SU-DHL-6 (cell line): ENCODE measurements around the gene EDEM3.
A peak's percentile ranks its signal among the peaks of the same experiment; 100 is the strongest.

Experiments used
- H2AFZ ChIP-seq: fragments of 200-600 bp; sonication (generic); 2 replicates; pipeline ENCODE4 v1.6.1; 2014; ENCODE audit warnings: low read depth, mild to moderate bottlenecking, moderate library complexity, mixed read lengths, antibody characterized with exemption, low read length; ENCODE audit not compliant: severe bottlenecking
- H3F3A ChIP-seq: fragments of 200-600 bp; shearing (Covaris generic); 2 replicates; pipeline ENCODE4 v1.6.0; 2016; ENCODE audit warnings: antibody characterized with exemption, mild to moderate bottlenecking; ENCODE audit not compliant: insufficient read depth
- H3K27ac ChIP-seq: fragments of 200-600 bp; sonication (generic); 2 replicates; pipeline ENCODE4 v1.5.1; 2016; ENCODE audit warnings: low read depth, mild to moderate bottlenecking, low read length, moderate library complexity, mixed read lengths
- H3K27me3 ChIP-seq: fragments of 200-600 bp; sonication (generic), shearing (Covaris generic); 2 replicates; pipeline ENCODE4 v1.6.0; 2014; ENCODE audit warnings: mild to moderate bottlenecking, low read length
- H3K36me3 ChIP-seq: fragments of 200-600 bp; sonication (generic); 2 replicates; pipeline ENCODE4 v1.6.1; 2014; ENCODE audit warnings: mild to moderate bottlenecking, low read length, mixed read lengths
- H3K4me2 ChIP-seq: fragments of 300-600, 200-600 bp; shearing (Covaris generic), sonication (generic); 2 replicates; pipeline ENCODE4 v1.6.0; 2014; ENCODE audit warnings: low read length, low read depth, mild to moderate bottlenecking; ENCODE audit not compliant: poor library complexity, severe bottlenecking
- H3K4me3 ChIP-seq: fragments of 200-600 bp; sonication (generic); 2 replicates; pipeline ENCODE4 v1.5.1; 2014; ENCODE audit warnings: antibody characterized with exemption, low read length, mild to moderate bottlenecking, mixed read lengths; ENCODE audit not compliant: insufficient read depth, poor library complexity, severe bottlenecking
- H3K79me2 ChIP-seq: fragments of 200-600 bp; sonication (generic); 2 replicates; pipeline ENCODE4 v1.6.1; 2014; ENCODE audit warnings: mild to moderate bottlenecking, low read length, moderate library complexity; ENCODE audit not compliant: insufficient read depth
- H3K9ac ChIP-seq: fragments of 200-600 bp; sonication (generic); 2 replicates; pipeline ENCODE4 v1.7.0; 2014; ENCODE audit warnings: mild to moderate bottlenecking, low read length
- H3K9me2 ChIP-seq: fragments of 200-600 bp; sonication (generic); replicated peaks from 2 replicates; pipeline ENCODE4 v1.6.1; 2014; ENCODE audit warnings: low read length; ENCODE audit not compliant: insufficient read depth
- H3K9me3 ChIP-seq: fragments of 200-600 bp; sonication (generic); 2 replicates; pipeline ENCODE4 v1.6.1; 2014; ENCODE audit warnings: low read length, mixed read lengths; ENCODE audit not compliant: insufficient read depth
- H4K20me1 ChIP-seq: fragments of 200-600 bp; sonication (generic); 2 replicates; pipeline ENCODE4 v1.6.1; 2014; ENCODE audit warnings: low read depth, mild to moderate bottlenecking, antibody characterized with exemption, low read length, moderate library complexity, mixed read lengths
- CTCF ChIP-seq: fragments of 200-600 bp; sonication (generic); IDR thresholded peaks from one replicate; pipeline ENCODE4 v1.5.1; 2017; ENCODE audit warnings: antibody characterized with exemption, mild to moderate bottlenecking, low read length, moderate library complexity; ENCODE audit not compliant: insufficient read depth, poor library complexity, severe bottlenecking
- EZH2phosphoT487 ChIP-seq: fragments of 200-600 bp; sonication (generic), shearing (Covaris generic); conservative IDR thresholded peaks from 2 replicates; pipeline ENCODE4 v1.6.1; 2018; ENCODE audit warnings: mild to moderate bottlenecking, antibody characterized with exemption, low read length, moderate library complexity, mixed read lengths

Gene EDEM3

GRCh38 chr1:184747089-184747955, 7.3 kb downstream of the EDEM3 start:
- H3K9me3 ChIP-seq: no peaks in the 10 kb centered on the region
- no peaks in the 10 kb centered on the region for H3K9me2 ChIP-seq
- peaks cover 14% of the 10 kb centered on the region; the same call in 1 of the 2 replicates for H3K36me3 ChIP-seq
- no peaks in the 10 kb centered on the region for H3K27me3 ChIP-seq
- H4K20me1 ChIP-seq: no peaks in the 10 kb centered on the region
- H3K27ac ChIP-seq: peak overlapping the region; percentile 54
- H3F3A ChIP-seq: peaks cover 7% of the 10 kb centered on the region; the same call in 1 of the 2 replicates
- TF ChIP-seq EZH2phosphoT487: no peak
- TF ChIP-seq CTCF: no peak
- H2AFZ ChIP-seq: no peak overlapping the region
- no peak overlapping the region for H3K4me3 ChIP-seq
- peaks cover 36% of the 10 kb centered on the region for H3K79me2 ChIP-seq
- H3K9ac ChIP-seq: no peak overlapping the region
- peak overlapping the region; percentile 21 for H3K4me2 ChIP-seq

- Histone ChIP-seq H3K36me3 (peaks cover 14% of the 10 kb centered on the region; the same call in 1 of the 2 replicates), H3K4me3 (no peak overlapping the region), H3K27me3 (no peaks in the 10 kb centered on the region), H2AFZ (no peak overlapping the region), H3K79me2 (peaks cover 24% of the 10 kb centered on the region), H4K20me1 (no peaks in the 10 kb centered on the region), H3K9me3 (no peaks in the 10 kb centered on the region), H3K27ac (no peak overlapping the region), H3K9me2 (no peaks in the 10 kb centered on the region), H3K4me2 (no peak overlapping the region), H3F3A (peaks cover 7% of the 10 kb centered on the region; the same call in 1 of the 2 replicates), H3K9ac (no peak overlapping the region)
- no peak for TF ChIP-seq EZH2phosphoT487
- TF ChIP-seq CTCF: no peak
Observed at GRCh38 chr1:184745929-184746638, 8.6 kb downstream of the EDEM3 start.

- Histone ChIP-seq H2AFZ (no peak overlapping the region), H3K9me2 (no peaks in the 10 kb centered on the region), H3K4me2 (no peak overlapping the region), H4K20me1 (no peaks in the 10 kb centered on the region), H3K9me3 (no peaks in the 10 kb centered on the region), H3K4me3 (no peak overlapping the region), H3K79me2 (peaks cover 24% of the 10 kb centered on the region), H3F3A (peaks cover 7% of the 10 kb centered on the region; the same call in 1 of the 2 replicates), H3K9ac (no peak overlapping the region), H3K27ac (no peak overlapping the region), H3K36me3 (peaks cover 14% of the 10 kb centered on the region; the same call in 1 of the 2 replicates), H3K27me3 (no peaks in the 10 kb centered on the region)
- TF ChIP-seq CTCF (no peak), EZH2phosphoT487 (no peak)
Observed at GRCh38 chr1:184745110-184745509, 9.5 kb downstream of the EDEM3 start.
